Measurements from ENCODE around the gene RPS6KB1.
A peak's percentile ranks its signal among the peaks of the same experiment; 100 is the strongest.
"Not testable (repeated sequence)": the region's sequence is repeated elsewhere in the genome, so short reads cannot be mapped to it uniquely, and the experiment has no call there.

RPS6KB1 gene

DNA sequence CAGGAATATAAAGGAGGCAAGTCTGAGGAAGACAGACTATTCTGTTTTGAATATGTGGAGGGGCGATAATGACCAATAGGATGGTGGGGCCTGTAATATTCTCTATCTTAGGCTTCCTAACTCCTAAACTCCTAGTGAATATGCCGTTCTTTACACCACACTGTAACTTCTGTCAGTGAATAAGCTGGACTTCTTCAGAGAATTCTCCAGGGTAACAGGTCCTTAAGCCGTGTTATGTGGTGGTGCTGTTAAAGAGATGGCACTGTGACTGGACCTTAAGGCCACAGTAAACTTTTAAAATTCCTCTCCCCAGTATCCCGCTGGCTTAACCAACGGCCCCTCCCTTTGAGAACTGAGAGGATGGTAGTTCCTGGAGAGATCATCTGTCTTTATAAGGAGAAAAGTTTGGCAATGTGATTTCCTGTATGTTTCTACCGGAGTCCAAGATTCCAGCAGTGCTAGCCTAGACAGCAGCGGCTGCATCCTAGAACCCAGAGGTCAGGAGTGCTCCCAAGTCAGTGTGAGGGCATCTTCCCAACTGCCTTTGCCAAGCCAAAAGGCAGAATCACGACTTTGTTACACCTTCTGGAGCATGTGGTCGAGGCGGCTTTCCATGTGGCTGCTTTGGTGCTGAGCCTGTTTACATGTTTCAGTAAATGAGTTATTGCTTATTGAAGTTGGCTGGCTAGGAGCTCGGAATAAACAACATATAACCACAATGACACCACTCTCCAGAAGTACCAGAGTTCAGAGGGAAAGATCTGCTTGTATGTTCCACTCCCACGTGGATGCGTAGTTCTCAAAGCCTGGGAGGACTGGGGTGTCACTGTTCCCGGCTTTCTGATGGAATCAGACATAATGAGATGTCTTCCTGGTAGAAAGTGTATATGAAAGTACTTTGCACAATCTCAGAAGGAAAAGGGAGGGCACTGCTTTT, 41.2 kb upstream of the RPS6KB1 start:
- Histone ChIP-seq H3K27ac (ENCODE audit: low read length) (no peak overlapping the region), H3K4me3 (ENCODE audit: low read depth in 1 of 2, low read length in 2 of 2) (no peak overlapping the region), H3K79me2 (ENCODE audit: insufficient read depth, low read length) (no peaks in the 10 kb centered on the region), H3K27me3 (ENCODE audit: insufficient read depth, low read length, poor library complexity) (no peaks in the 10 kb centered on the region), H4K20me1 (ENCODE audit: insufficient read depth, low read length) (no peaks in the 10 kb centered on the region), H3K9me3 (ENCODE audit: insufficient read depth, low read length, severe bottlenecking) (no peaks in the 10 kb centered on the region), H3K36me3 (ENCODE audit: insufficient read depth, low read length) (no peaks in the 10 kb centered on the region), H2AFZ (ENCODE audit: low read depth, low read length) (no peak overlapping the region), H3K4me1 (ENCODE audit: insufficient read depth, low read length) (peaks cover 20% of the 10 kb centered on the region), H3K9ac (ENCODE audit: low read depth, low read length) (no peak overlapping the region), H3K4me2 (ENCODE audit: insufficient read depth, low read length) (no peak overlapping the region)
- TF ChIP-seq, protein P1, sequence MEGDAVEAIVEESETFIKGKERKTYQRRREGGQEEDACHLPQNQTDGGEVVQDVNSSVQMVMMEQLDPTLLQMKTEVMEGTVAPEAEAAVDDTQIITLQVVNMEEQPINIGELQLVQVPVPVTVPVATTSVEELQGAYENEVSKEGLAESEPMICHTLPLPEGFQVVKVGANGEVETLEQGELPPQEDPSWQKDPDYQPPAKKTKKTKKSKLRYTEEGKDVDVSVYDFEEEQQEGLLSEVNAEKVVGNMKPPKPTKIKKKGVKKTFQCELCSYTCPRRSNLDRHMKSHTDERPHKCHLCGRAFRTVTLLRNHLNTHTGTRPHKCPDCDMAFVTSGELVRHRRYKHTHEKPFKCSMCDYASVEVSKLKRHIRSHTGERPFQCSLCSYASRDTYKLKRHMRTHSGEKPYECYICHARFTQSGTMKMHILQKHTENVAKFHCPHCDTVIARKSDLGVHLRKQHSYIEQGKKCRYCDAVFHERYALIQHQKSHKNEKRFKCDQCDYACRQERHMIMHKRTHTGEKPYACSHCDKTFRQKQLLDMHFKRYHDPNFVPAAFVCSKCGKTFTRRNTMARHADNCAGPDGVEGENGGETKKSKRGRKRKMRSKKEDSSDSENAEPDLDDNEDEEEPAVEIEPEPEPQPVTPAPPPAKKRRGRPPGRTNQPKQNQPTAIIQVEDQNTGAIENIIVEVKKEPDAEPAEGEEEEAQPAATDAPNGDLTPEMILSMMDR (IDR thresholded peaks at IDR 0.05; ENCODE audit: borderline replicate concordance, extremely low read depth, low read length, poor library complexity, severe bottlenecking) = no peak
- no peak for TF ChIP-seq EZH2 (IDR thresholded peaks at IDR 0.05; ENCODE audit: borderline replicate concordance, low read depth, low read length, severe bottlenecking)
- DNase-seq (no peak), ATAC-seq (ENCODE audit: insufficient read depth, low read depth) (no peak)

GRCh38 chr17:59852847-59853167, 40.1 kb upstream of the RPS6KB1 start:
- H3K4me2 ChIP-seq (ENCODE audit: insufficient read depth, low read length); H3K79me2 ChIP-seq (ENCODE audit: insufficient read depth, low read length); H3K27ac ChIP-seq (ENCODE audit: low read length); H3K9me3 ChIP-seq (ENCODE audit: insufficient read depth, low read length, severe bottlenecking); H3K4me3 ChIP-seq (ENCODE audit: low read depth in 1 of 2, low read length in 2 of 2); DNase-seq; H3K36me3 ChIP-seq (ENCODE audit: insufficient read depth, low read length); H4K20me1 ChIP-seq (ENCODE audit: insufficient read depth, low read length); H3K27me3 ChIP-seq (ENCODE audit: insufficient read depth, low read length, poor library complexity); H2AFZ ChIP-seq (ENCODE audit: low read depth, low read length); ATAC-seq (ENCODE audit: insufficient read depth, low read depth); H3K9ac ChIP-seq (ENCODE audit: low read depth, low read length): not testable (repeated sequence)
- H3K4me1 ChIP-seq (ENCODE audit: insufficient read depth, low read length) = peaks cover 20% of the 10 kb centered on the region

DNA sequence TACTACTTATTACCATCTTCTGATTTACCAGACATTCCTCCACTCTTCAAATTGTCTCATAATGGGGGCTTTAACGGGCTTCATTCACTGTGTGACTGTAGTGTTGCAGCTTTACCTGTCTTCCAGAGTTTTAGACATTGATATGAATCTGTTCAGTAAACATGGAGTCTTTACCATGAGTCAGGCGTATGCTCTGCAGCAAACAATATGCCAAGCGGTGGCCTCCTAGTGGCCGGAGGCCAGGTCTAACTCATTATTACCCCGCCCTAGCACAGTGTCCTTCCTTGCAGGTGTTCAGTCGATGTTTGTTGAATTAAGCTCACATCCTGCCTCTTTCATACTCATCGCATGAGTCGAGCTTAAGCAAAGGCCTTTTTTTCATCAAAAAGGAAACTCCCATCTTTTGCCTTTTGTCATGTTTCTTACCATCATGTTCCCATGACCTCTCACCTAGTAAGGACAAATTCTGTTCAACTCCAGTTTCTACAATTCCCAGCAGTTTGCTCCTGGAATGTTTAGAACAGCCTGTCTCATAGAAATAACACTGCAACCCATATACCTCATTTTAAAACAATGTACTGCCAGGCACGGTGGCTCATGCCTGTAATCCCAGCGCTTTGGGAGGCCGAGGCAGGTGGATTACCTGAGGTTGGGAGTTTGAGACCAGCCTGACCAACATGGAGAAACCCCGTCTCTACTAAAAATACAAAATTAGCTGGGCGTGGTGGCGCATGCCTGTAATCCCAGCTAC, 39.6 kb upstream of the RPS6KB1 start:
- Histone ChIP-seq H3K36me3 (ENCODE audit: insufficient read depth, low read length) (no peaks in the 10 kb centered on the region), H3K9me3 (ENCODE audit: insufficient read depth, low read length, severe bottlenecking) (no peaks in the 10 kb centered on the region), H3K4me2 (ENCODE audit: insufficient read depth, low read length) (no peak overlapping the region), H3K79me2 (ENCODE audit: insufficient read depth, low read length) (no peaks in the 10 kb centered on the region), H2AFZ (ENCODE audit: low read depth, low read length) (no peak overlapping the region), H3K4me1 (ENCODE audit: insufficient read depth, low read length) (peaks cover 19% of the 10 kb centered on the region), H3K4me3 (ENCODE audit: low read depth in 1 of 2, low read length in 2 of 2) (no peak overlapping the region), H4K20me1 (ENCODE audit: insufficient read depth, low read length) (no peaks in the 10 kb centered on the region), H3K27ac (ENCODE audit: low read length) (no peak overlapping the region; the same call in 1 of the 2 replicates), H3K9ac (ENCODE audit: low read depth, low read length) (no peak overlapping the region), H3K27me3 (ENCODE audit: insufficient read depth, low read length, poor library complexity) (no peaks in the 10 kb centered on the region)
- ATAC-seq (ENCODE audit: insufficient read depth, low read depth) = peak; percentile 71
- no peak for TF ChIP-seq EZH2 (IDR thresholded peaks at IDR 0.05; ENCODE audit: borderline replicate concordance, low read depth, low read length, severe bottlenecking)
- TF ChIP-seq, protein P1 (IDR thresholded peaks at IDR 0.05; ENCODE audit: borderline replicate concordance, extremely low read depth, low read length, poor library complexity, severe bottlenecking) = peak; percentile 51
- peak; percentile 43 for DNase-seq

DNA sequence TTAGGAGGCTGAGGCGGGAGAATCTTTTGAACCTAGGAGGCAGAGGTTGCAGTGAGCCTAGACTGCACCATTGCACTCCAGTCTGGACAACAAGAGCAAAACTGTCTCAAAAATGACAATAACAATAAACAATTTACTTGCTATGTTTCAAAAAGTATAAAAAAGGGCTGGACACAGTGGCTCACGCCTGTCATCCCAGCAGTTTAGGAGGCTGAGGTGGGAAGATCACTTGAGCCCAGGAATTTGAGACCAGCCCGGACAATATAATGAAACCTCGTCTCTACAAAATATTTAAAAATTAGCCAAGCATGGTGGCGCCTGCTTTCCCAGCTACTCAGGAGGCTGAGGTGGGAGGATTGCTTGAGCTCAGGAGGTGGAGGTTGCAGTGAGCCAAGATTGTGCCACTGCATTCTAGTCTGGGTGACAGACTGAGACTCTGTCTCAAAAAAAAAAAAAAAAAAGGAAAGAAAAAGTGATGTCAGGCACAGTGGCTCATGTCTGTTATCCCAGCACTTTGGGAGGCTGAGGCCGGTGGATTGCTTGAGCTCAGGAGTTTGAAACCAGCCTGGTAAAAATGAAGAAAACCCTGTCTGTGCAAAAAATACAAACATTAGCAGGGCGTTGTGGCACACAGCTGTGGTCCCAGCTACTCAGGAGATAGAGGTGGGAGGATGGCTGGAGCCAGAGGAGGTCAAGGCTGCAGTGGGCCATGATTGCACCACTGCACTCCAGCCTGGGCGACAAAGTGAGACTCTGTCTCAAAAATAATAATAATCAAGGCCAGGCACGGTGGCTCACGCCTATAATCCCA, 38.8 kb upstream of the RPS6KB1 start:
- H3K27ac ChIP-seq (ENCODE audit: low read length); ATAC-seq (ENCODE audit: insufficient read depth, low read depth); H3K79me2 ChIP-seq (ENCODE audit: insufficient read depth, low read length); H4K20me1 ChIP-seq (ENCODE audit: insufficient read depth, low read length); DNase-seq; H3K9me3 ChIP-seq (ENCODE audit: insufficient read depth, low read length, severe bottlenecking); H3K4me2 ChIP-seq (ENCODE audit: insufficient read depth, low read length); H2AFZ ChIP-seq (ENCODE audit: low read depth, low read length); H3K27me3 ChIP-seq (ENCODE audit: insufficient read depth, low read length, poor library complexity); H3K36me3 ChIP-seq (ENCODE audit: insufficient read depth, low read length); H3K9ac ChIP-seq (ENCODE audit: low read depth, low read length); H3K4me3 ChIP-seq (ENCODE audit: low read depth in 1 of 2, low read length in 2 of 2): not testable (repeated sequence)
- peaks cover 11% of the 10 kb centered on the region for H3K4me1 ChIP-seq (ENCODE audit: insufficient read depth, low read length)
